GM21737 (cell line): ENCODE measurements around the gene CST9.
"Not testable (repeated sequence)": the region's sequence is repeated elsewhere in the genome, so short reads cannot be mapped to it uniquely, and the experiment has no call there.

Experiments
- ATAC-seq: cut with Tn5 transposase; IDR thresholded peaks from one replicate; pipeline ENCODE4 v1.9.1; 2021; ENCODE audit warnings: mild to moderate bottlenecking, moderate library complexity; ENCODE audit not compliant: unreplicated experiment

The CST9 gene

DNA sequence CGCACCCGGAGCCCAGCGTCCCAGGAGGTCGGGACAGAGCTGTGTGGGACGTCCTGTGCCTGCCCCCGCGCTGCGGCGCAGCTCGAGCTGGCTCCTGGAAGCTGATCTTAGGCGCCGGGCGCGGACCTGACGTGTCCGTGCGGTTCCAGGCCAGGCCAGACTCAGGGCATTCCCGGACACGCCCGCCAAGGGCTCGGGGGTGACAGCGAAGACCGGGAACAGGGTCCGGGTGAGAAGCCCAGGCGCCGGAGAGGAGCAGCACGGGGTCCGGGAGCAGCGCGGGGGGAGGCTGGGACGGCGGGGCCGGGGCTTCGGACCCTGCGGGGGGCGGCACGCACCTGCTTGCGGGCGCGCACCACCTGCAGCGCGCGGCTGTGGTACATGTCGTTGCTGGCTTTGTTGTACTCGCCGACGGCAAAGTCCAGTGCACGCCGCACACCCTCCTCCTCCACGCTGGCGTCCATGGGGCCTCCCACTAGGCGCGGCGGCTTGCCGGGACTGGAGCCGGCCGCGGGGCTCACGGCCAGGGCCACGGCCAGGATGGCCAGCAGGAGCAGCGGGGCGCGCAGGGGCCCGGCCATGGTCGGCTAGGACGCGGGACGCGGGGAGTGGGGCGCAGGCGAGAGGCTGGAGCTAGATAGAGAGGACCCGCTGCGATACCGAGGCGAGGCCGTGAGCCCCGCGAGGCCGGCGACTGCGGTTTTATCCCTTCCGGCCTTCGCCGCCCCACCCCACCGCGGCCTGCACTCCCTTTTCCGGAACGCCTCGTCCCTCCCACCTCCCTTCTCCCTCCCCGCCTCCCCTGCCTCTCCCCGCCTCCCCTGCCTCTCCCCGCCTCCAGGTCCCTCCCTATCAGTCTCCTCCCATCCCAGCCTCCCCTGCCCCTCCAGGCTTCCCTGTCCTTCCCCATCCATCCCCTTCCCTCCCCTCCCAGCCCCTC is 31.8 kb upstream of the CST9 start, which contains the start of gene CST3:
Gene CST3 (minus strand): TSS at position 674 of the 940 bp plus-strand sequence. CDS start 93 bp downstream, at position 581.
- no peak for ATAC-seq

- ATAC-seq = no peak
Observed at GRCh38 chr20:23636908-23637281, 31.2 kb upstream of the CST9 start.

- no peak for ATAC-seq
Observed at GRCh38 chr20:23636182-23636907, 30.6 kb upstream of the CST9 start.

DNA sequence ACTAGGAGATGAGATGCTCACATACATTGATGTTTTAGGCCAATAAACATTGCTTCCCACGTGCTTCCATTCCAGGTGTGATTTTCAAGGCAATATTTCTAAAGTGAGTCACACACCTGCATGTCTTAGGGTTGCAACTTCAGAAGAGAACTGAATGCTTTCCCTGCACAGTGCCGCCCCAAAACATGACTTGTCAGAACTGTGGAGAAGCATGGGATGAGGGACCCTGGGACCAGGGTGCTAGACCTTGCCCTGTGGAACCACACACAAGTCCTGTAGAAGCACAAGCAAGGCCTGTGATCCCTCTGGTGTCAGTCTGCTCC is 30.0 kb upstream of the CST9 start:
- ATAC-seq = not testable (repeated sequence)

GRCh38 chr20:23634985-23635767 is 29.5 kb upstream of the CST9 start:
- ATAC-seq = no peak

GRCh38 chr20:23634044-23634801 is 28.5 kb upstream of the CST9 start:
- no peak for ATAC-seq

- no peak for ATAC-seq
Observed at GRCh38 chr20:23632711-23633573, 27.2 kb upstream of the CST9 start.

- ATAC-seq = no peak
Observed at GRCh38 chr20:23631981-23632710, 26.4 kb upstream of the CST9 start.

DNA sequence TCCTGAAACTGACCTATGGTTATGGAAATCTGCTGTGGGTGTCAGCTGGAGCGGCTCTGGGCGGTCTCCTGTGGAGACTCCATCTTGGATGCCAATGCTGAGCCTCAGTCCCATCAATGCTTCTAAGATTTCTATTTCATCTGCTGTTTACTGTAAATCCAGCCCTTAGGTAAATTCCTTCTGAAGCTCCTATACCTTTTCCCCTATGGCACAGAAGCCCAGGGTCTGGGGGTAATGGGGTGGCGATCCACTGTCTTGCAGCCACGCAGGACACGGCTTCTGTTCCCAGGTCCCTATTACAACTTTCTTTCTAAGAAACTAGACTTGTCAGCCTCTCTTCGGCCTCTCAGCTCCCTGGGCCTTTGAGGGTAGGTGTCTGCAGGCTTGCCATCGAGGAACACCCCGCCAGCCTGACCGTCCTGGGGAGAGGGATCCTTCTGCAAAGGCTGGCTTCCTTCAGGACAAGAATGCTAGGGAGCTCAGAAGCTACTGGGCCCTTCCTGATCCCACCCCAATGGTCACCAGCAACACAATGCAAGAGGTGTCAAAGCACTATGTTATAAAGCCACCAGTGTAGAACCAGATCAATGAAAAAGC is 25.6 kb upstream of the CST9 start:
- no peak for ATAC-seq

GRCh38 chr20:23630392-23630849 is 24.7 kb upstream of the CST9 start:
- no peak for ATAC-seq

DNA sequence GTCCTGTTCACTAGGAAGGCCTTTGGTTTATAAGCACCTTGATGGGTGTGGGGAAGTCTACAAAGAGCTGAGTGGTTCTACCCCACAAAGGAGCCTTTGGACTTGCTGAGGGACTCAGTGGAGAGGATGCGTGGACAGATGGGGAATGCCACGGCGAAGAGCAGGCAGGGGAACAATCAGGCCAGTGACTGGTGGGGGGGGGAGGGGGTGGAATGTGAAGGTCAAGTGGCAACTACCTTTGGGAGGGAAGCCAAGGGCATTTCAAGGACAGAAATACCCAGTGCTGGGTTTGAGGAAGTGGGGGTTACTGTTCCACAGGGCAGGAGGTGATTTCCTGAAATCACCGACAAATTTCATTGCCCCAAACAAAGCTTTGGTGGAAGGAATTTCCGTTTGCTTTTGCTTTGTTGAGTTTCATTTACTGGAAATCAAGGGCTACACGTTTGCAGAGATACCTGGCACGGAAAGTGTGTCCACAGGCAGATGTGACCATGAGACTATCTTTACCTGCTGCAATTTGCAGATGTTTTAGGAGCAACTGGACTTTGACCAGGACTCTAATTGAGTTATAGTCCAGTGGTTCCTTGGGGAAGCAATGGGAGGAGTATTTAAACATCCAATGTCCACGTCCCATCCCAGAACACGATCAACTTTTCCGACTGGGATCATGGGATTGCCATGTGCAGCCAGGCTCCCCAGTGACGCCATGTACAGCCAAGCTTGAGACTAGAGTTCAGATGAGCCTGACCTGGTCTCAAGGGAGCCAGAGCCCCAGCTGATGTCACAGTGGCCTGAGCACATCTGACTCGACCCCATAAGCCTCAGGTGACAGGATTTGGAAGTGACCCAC is 24.1 kb upstream of the CST9 start:
- no peak for ATAC-seq

- ATAC-seq = no peak
Observed at GRCh38 chr20:23629017-23629541, 23.4 kb upstream of the CST9 start.

DNA sequence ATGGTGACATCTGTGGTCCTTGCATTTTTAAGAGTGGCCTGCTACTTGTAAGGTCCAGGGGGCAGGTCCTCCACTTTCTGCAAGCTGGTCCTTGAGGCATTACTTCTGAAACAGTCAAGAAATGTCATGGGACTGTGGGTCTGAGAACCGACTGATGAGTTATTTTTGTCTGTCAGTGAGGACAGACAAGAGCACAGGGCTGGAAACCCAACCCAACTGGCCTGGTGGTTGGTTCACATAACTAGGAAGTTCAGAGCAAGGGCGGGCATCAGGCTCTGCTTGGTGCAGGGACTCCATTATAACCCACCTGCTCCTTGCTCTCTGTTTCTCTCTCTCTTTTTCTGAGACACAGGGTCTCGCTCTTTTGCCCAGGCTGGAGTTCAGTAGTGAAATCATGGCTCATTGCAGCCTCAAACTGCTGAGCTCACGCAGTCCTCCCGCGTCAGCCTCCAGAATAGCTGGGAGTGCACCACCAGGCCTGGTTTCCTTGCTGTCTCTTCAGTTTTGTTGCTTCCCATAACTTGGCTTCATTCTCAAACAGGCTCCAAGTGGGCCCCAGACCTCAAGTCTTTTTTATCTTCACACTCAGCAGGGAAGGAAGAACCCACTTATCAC is 22.8 kb upstream of the CST9 start:
- ATAC-seq = no peak

- ATAC-seq = no peak
Observed at GRCh38 chr20:23627501-23627900, 21.8 kb upstream of the CST9 start.

DNA sequence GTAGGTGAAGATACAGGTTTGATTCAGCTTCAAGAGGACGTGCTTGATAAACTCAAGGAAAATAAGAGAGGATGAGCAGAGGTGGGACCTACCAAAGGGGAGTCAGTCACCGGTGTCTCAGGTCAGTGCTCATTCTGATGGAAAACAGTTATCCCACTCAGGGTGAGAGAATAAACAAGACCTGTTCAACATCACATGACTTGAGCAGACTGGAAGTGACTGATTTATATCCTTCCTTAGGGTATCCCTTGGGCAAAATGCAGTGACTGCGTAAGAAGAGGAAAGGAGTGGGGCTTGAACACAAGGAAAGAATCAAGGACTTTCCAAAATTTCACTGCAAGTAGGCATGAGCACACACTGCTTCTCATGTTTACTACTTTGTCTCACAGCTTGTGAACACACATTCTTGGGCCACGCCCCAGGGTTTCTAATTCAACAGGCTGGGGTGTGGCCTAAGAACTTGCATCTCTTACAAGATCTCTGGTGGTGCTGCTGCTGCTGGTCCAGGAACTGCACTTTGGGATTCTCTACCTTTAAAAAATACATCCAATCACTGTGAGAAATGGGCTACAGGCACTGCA is 20.4 kb upstream of the CST9 start:
- ATAC-seq = no peak

- ATAC-seq = no peak
Observed at GRCh38 chr20:23625236-23625964, 19.7 kb upstream of the CST9 start.
